ENCODE measurements around the gene ANO2. TPM values are rescaled to one million over a fixed set of nuclear protein-coding genes. Genes with fewer than 3 reads are reported as not detected.

Gene ANO2
- total RNA-seq, 4 donors from 2014 or later = 2.0 to 9.8 (median 4.9) TPM

DNA sequence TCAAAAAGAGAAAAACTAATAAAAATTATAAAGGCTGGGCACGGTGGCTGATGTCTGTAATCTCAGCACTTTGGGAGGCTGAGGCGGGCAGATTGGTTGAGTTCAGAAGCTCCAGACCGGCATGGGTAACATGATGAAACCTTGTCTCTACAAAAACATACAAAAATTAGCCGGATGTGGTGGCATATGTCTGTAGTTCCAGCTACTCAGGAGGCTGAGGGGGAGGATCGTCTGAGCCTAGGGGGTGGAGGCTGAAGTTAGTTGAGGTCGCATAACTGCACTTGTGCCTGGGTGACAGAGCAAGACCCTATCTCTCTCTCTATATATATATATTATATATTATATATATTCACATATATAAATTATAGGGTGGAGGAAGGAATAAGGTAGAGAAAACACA is 32.5 kb upstream of the ANO2 start:
- no peaks in the 10 kb centered on the region for H3K9me3 ChIP-seq
- ATAC-seq = no peak
- no peak for DNase-seq
- no peaks in the 10 kb centered on the region for H3K4me1 ChIP-seq
- H3K27me3 ChIP-seq = no peaks in the 10 kb centered on the region
- H3K36me3 ChIP-seq = peaks cover 0 to 3% of the 10 kb centered on the region in 2 donors
- intact Hi-C loops (cut with DNase I; ENCODE audit: low total_unique reads) = no loop called here
- TF ChIP-seq CTCF (IDR thresholded peaks at IDR 0.05 in 4 of 5, conservative IDR thresholded peaks at IDR 0.05 in 1 of 5) (no peak), POLR2A (IDR thresholded peaks at IDR 0.05) (no peak)
- in situ Hi-C loops (cut with MboI; ENCODE audit: low sequenced_read_pairs in 4 of 4) = loop anchor here in 1 of 4 donors (25.0 kb wide), 1 partner anchor 310 kb away; no protein-coding TSS in a partner anchor
- H3K27ac ChIP-seq = no peak overlapping the region
- no peak overlapping the region for H3K4me3 ChIP-seq

DNA sequence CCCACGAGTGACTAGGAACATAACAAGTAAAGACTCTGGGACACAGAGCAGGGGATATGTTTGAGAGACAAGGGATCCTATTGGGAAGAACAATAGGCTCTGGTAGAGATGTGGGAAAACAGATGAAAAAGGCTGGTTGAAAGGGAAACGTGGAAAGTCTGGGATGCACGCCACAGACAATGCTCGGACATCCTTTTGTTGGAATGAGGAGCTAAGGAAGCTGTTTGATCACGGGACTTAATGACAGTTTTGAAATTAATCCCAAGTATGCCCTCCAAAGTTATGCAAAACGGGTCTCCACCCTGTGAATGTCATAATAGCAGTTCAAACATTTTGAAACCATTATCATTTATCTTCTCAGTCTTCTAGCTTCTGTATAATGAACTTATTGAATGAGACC is 31.7 kb upstream of the ANO2 start:
- DNase-seq = no peak
- peaks cover 0 to 3% of the 10 kb centered on the region in 2 donors for H3K36me3 ChIP-seq
- no peak overlapping the region for H3K4me3 ChIP-seq
- intact Hi-C loops (cut with DNase I; ENCODE audit: low total_unique reads) (no loop called here), in situ Hi-C loops (cut with MboI; ENCODE audit: low sequenced_read_pairs in 4 of 4) (loop anchor here in 1 of 4 donors (25.0 kb wide), 1 partner anchor 311 kb away; no protein-coding TSS in a partner anchor)
- ATAC-seq = no peak
- H3K4me1 ChIP-seq = no peaks in the 10 kb centered on the region
- H3K9me3 ChIP-seq = no peaks in the 10 kb centered on the region
- TF ChIP-seq CTCF (IDR thresholded peaks at IDR 0.05 in 4 of 5, conservative IDR thresholded peaks at IDR 0.05 in 1 of 5) (no peak), POLR2A (IDR thresholded peaks at IDR 0.05) (no peak)
- H3K27ac ChIP-seq = no peak overlapping the region
- peaks cover 0 to 5% (median 0%) of the 10 kb centered on the region in 3 donors for H3K27me3 ChIP-seq

GRCh38 chr12:5976196-5976595 is 31.1 kb upstream of the ANO2 start:
- no peaks in the 10 kb centered on the region for H3K9me3 ChIP-seq
- TF ChIP-seq POLR2A (IDR thresholded peaks at IDR 0.05) = no peak
- no peak for TF ChIP-seq CTCF (IDR thresholded peaks at IDR 0.05 in 4 of 5, conservative IDR thresholded peaks at IDR 0.05 in 1 of 5)
- no peak overlapping the region for H3K27ac ChIP-seq
- H3K36me3 ChIP-seq = peaks cover 0 to 3% of the 10 kb centered on the region in 2 donors
- DNase-seq = no peak
- H3K4me3 ChIP-seq = no peak overlapping the region
- intact Hi-C loops (cut with DNase I; ENCODE audit: low total_unique reads) (no loop called here), in situ Hi-C loops (cut with MboI; ENCODE audit: low sequenced_read_pairs in 4 of 4) (loop anchor here in 1 of 4 donors (25.0 kb wide), 1 partner anchor 311 kb away; no protein-coding TSS in a partner anchor)
- ATAC-seq = no peak
- peaks cover 0 to 5% (median 0%) of the 10 kb centered on the region in 3 donors for H3K27me3 ChIP-seq
- H3K4me1 ChIP-seq = no peaks in the 10 kb centered on the region

DNA sequence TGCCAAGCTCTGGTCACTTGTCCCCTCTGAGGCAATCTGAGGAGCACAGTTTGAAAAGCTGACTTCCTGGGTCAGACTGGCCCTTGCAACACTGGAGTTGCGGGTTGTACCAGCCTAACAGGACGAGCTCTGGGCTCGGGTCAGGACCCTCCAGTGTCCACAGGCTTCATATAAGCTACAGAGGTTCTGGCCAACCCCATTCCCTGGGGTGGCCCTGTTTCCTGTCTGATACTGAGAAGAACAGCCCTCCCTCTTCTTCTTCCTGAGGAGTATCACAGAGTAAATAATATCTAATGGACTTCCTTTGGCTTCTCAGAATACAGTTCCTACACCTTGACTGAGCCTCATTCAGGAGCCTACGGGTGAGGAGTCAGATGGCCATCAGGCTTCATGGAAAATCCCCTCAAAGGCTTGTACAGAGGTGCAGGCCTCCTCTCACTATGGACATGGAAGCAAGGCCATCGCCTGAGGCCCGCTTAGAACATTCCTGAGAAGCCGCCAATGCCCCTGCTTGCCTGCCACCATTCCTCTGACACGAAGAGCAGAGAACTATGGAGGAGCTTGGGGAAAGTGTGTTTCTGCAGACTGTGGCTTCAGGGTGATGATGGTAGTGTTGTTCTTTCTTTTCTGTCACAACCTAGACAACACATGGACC is 28.5 kb upstream of the ANO2 start:
- TF ChIP-seq CTCF (IDR thresholded peaks at IDR 0.05 in 4 of 5, conservative IDR thresholded peaks at IDR 0.05 in 1 of 5) (no peak), POLR2A (IDR thresholded peaks at IDR 0.05) (no peak)
- intact Hi-C loops (cut with DNase I; ENCODE audit: low total_unique reads) = no loop called here
- Histone ChIP-seq H3K36me3 (peaks cover 0 to 3% of the 10 kb centered on the region in 2 donors), H3K27ac (no peak overlapping the region), H3K27me3 (peaks cover 0 to 5% (median 0%) of the 10 kb centered on the region in 3 donors), H3K4me1 (no peaks in the 10 kb centered on the region), H3K4me3 (no peak overlapping the region), H3K9me3 (no peaks in the 10 kb centered on the region)
- in situ Hi-C loops (cut with MboI; ENCODE audit: low sequenced_read_pairs in 4 of 4) = no loop called here
- peak in 1 of 2 donors; percentile 42 for ATAC-seq
- no peak for DNase-seq
